ENCODE measurements around the gene NXT2.

NXT2 gene

DNA sequence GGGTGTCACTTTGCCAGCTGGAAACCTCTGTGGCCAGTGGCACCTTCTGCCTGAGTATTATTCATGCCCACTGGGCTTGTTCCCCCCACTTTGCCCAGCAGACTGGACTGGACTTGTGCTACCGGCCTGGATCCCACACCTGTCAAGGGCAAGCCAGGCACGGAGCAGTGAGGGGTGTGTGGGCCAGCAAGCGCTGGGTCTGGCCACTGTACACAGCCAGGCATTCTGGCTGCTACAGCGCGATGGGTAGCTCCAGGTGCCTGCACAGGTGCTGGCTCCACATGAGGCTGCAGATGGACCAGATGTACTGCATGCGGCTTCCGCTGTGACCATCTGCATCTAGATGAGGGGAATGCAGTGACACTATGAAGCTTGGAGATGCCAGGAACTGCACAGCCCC is 48.8 kb downstream of the NXT2 start:
- H3K4me3 ChIP-seq, result no peak overlapping the region
- no peak overlapping the region for H3K27ac ChIP-seq
- H3K9me3 ChIP-seq, result no peaks in the 10 kb centered on the region
- no peaks in the 10 kb centered on the region for H3K36me3 ChIP-seq
- no peak for DNase-seq
- intact Hi-C loops (cut with DNase I; ENCODE audit: low total_unique reads), result no loop called here
- TF ChIP-seq, protein P1, sequence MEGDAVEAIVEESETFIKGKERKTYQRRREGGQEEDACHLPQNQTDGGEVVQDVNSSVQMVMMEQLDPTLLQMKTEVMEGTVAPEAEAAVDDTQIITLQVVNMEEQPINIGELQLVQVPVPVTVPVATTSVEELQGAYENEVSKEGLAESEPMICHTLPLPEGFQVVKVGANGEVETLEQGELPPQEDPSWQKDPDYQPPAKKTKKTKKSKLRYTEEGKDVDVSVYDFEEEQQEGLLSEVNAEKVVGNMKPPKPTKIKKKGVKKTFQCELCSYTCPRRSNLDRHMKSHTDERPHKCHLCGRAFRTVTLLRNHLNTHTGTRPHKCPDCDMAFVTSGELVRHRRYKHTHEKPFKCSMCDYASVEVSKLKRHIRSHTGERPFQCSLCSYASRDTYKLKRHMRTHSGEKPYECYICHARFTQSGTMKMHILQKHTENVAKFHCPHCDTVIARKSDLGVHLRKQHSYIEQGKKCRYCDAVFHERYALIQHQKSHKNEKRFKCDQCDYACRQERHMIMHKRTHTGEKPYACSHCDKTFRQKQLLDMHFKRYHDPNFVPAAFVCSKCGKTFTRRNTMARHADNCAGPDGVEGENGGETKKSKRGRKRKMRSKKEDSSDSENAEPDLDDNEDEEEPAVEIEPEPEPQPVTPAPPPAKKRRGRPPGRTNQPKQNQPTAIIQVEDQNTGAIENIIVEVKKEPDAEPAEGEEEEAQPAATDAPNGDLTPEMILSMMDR (IDR thresholded peaks at IDR 0.05), result no peak
- no peaks in the 10 kb centered on the region for H3K27me3 ChIP-seq
- H3K4me1 ChIP-seq, result no peaks in the 10 kb centered on the region

DNA sequence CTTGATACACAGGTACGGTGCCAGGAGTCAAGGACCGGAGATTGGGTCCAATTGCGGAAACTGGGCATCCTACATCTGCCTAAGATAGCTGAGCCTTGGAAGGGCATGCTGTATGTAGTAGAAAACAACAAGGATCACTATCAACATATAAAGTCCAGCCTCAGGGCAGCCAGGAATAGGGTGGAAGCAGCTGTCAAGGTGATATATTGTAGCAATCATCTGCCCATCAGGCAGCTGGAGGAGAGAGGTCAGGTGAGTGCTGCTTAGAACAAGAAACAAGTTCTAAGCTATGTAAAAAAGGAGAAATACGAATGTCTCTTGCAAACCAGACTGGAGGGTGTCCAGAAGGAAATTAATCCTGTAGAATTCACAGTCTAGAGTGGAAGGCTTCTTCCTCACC is 53.5 kb downstream of the NXT2 start:
- Histone ChIP-seq H3K9me3 (no peaks in the 10 kb centered on the region), H3K36me3 (no peaks in the 10 kb centered on the region), H3K4me3 (no peak overlapping the region), H3K27me3 (no peaks in the 10 kb centered on the region), H3K27ac (no peak overlapping the region), H3K4me1 (no peaks in the 10 kb centered on the region)
- no peak for DNase-seq
- intact Hi-C loops (cut with DNase I; ENCODE audit: low total_unique reads), result no loop called here
- TF ChIP-seq, protein P1 (IDR thresholded peaks at IDR 0.05), result no peak

Measured in tibial artery (tissue), 4 donors.